ENCODE results near the gene MAPRE2. TPM values are rescaled to one million over a fixed set of nuclear protein-coding genes. Genes with fewer than 3 reads are reported as not detected.

Gene MAPRE2
- total RNA-seq, 1 donor from 2014 or later, result 53.8 TPM

GRCh38 chr18:35174093-35174731, 133.0 kb downstream of the MAPRE2 start:
- ChIA-PET CTCF (no interaction called here), POLR2A (interaction anchor here (0.6 to 0.7 kb wide), 6 partner anchors 14 to 1158 kb away, joined by 3 to 7 read pairs (median 4); no protein-coding TSS in a partner anchor)
- Mint-ChIP-seq H3K4me3 (peak overlapping the region; percentile 55), H3K27me3 (no peaks in the 10 kb centered on the region), H3K4me1 (peaks cover 26% of the 10 kb centered on the region), H3K9me3 (peaks cover 5% of the 10 kb centered on the region), H3K27ac (peak overlapping the region; percentile 79), H3K36me3 (ENCODE audit: low read depth) (no peaks in the 10 kb centered on the region)
- intact Hi-C loops (cut with micrococcal nuclease), result loop anchor here (1.0 kb wide), 2 partner anchors 15 to 133 kb away; partner anchors contain the start of gene MAPRE2
- no peak for TF ChIP-seq CTCF (IDR thresholded peaks at IDR 0.05)
- DNase-seq, result no peak
- peak; percentile 95 for ATAC-seq (ENCODE audit: low read depth)

GRCh38 chr18:35174745-35175144, 133.5 kb downstream of the MAPRE2 start:
- ChIA-PET POLR2A (interaction anchor here (0.6 to 0.7 kb wide), 6 partner anchors 15 to 1157 kb away, joined by 3 to 7 read pairs (median 4); no protein-coding TSS in a partner anchor), CTCF (no interaction called here)
- DNase-seq, result no peak
- TF ChIP-seq CTCF (IDR thresholded peaks at IDR 0.05), result no peak
- Mint-ChIP-seq H3K27me3 (no peaks in the 10 kb centered on the region), H3K4me3 (no peak overlapping the region), H3K4me1 (peaks cover 26% of the 10 kb centered on the region), H3K36me3 (ENCODE audit: low read depth) (no peaks in the 10 kb centered on the region), H3K27ac (peak overlapping the region; percentile 9), H3K9me3 (peaks cover 5% of the 10 kb centered on the region)
- intact Hi-C loops (cut with micrococcal nuclease), result loop anchor here (1.0 kb wide), 2 partner anchors 15 to 133 kb away; partner anchors contain the start of gene MAPRE2
- ATAC-seq (ENCODE audit: low read depth), result no peak

- no peaks in the 10 kb centered on the region for H3K27me3 Mint-ChIP-seq
- CTCF ChIA-PET, result no interaction called here
Measured at GRCh38 chr18:35176925-35177324, 135.7 kb downstream of the MAPRE2 start.

GRCh38 chr18:35178260-35178659, 137.0 kb downstream of the MAPRE2 start:
- Mint-ChIP-seq H3K9me3 (peaks cover 5% of the 10 kb centered on the region), H3K27me3 (no peaks in the 10 kb centered on the region), H3K36me3 (ENCODE audit: low read depth) (no peaks in the 10 kb centered on the region), H3K4me3 (no peak overlapping the region), H3K4me1 (peaks cover 21% of the 10 kb centered on the region), H3K27ac (no peak overlapping the region)
- POLR2A ChIA-PET, result no interaction called here
- DNase-seq (no peak), ATAC-seq (ENCODE audit: low read depth) (no peak)
- no peak for TF ChIP-seq CTCF (IDR thresholded peaks at IDR 0.05)
- intact Hi-C loops (cut with micrococcal nuclease), result no loop called here
- CTCF ChIA-PET, result interaction anchor here (1.0 kb wide), 1 partner anchor 14 kb away, joined by 3 read pairs; no protein-coding TSS in a partner anchor

More at GRCh38 chr18:35176925-35177324, 135.7 kb downstream of the MAPRE2 start:
- no peak for TF ChIP-seq CTCF (IDR thresholded peaks at IDR 0.05)
- H3K36me3 Mint-ChIP-seq (ENCODE audit: low read depth), result no peaks in the 10 kb centered on the region
- intact Hi-C loops (cut with micrococcal nuclease), result no loop called here
- peaks cover 5% of the 10 kb centered on the region for H3K9me3 Mint-ChIP-seq
- H3K4me1 Mint-ChIP-seq, result peaks cover 26% of the 10 kb centered on the region
- no peak overlapping the region for H3K27ac Mint-ChIP-seq
- POLR2A ChIA-PET, result no interaction called here
- no peak for DNase-seq
- no peak overlapping the region for H3K4me3 Mint-ChIP-seq
- no peak for ATAC-seq (ENCODE audit: low read depth)

GRCh38 chr18:35179906-35180305, 138.7 kb downstream of the MAPRE2 start:
- ATAC-seq (ENCODE audit: low read depth) (no peak), DNase-seq (no peak)
- Mint-ChIP-seq H3K27ac (no peak overlapping the region), H3K4me3 (no peak overlapping the region), H3K9me3 (peaks cover 5% of the 10 kb centered on the region), H3K36me3 (ENCODE audit: low read depth) (no peaks in the 10 kb centered on the region), H3K27me3 (no peaks in the 10 kb centered on the region), H3K4me1 (peaks cover 5% of the 10 kb centered on the region)
- no peak for TF ChIP-seq CTCF (IDR thresholded peaks at IDR 0.05)
- intact Hi-C loops (cut with micrococcal nuclease), result no loop called here
- CTCF ChIA-PET, result no interaction called here
- POLR2A ChIA-PET, result no interaction called here
